AG08396 (cell line): ENCODE data around the gene VSIG4.
"Not testable (repeated sequence)": the region's sequence is repeated elsewhere in the genome, so short reads cannot be mapped to it uniquely, and the experiment has no call there.

Experiments used
- DNase-seq: peaks from one replicate; pipeline ENCODE4 v3.0.0; 2012; ENCODE audit warnings: low spot score, mixed read lengths

VSIG4 gene

DNA sequence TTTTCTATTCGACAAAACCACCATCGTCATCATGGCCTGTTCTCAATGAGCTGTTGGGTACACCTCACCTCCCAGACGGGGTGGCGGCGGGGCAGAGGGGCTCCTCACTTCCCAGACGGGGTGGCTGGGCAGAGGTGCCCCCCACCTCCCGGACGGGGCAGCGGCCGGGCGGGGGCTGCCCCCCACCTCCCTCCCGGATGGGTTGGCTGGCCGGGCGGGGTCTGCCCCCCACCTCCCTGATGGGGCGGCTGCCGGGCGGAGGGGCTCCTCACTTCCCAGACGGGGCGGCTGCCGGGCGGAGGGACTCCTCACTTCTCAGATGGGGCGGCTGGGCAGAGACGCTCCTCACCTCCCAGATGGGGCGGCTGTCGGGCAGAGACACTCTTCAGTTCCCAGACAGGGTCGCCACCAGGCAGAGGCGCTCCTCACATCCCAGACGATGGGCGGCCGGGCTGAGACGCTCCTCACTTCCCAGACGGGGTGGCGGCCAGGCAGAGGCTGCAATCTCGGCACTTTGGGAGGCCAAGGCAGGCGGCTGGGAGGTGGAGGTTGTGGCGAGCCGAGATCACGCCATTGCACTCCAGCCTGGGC is 64.6 kb downstream of the VSIG4 start:
- not testable (repeated sequence) for DNase-seq
